Caco-2 (cell line): Measurements from ENCODE around the gene SMAD5. TPM values are rescaled to one million over a fixed set of nuclear protein-coding genes. Genes with fewer than 3 reads are reported as not detected.

Source experiments
- BruUV-seq: library from RNA; stranded (reverse); fragments of 400-500 nt; replicated peaks from 2 replicates; lab custom pipeline; 2021; lab: Mats Ljungman, UMichigan
- CTCF ChIA-PET: fragments of 300-600 bp; sonication (Branson Sonifier 250); formaldehyde crosslinking; loops from one replicate; lab custom pipeline; 2022; ENCODE audit warnings: antibody characterized with exemption; lab: Charles Lee
- POLR2A ChIA-PET: fragments of 300-600 bp; sonication (Branson Sonifier 250); formaldehyde crosslinking; loops from one replicate; lab custom pipeline; 2022; ENCODE audit warnings: antibody characterized with exemption; lab: Charles Lee
- DNase-seq, 2 experiments: peaks; one replicate each; pipeline versions ENCODE4 v3.0.0 to v3.0.0-alpha.2; 2020 to 2022
- H3K27me3 ChIP-seq: replicated peaks from 2 replicates; pipeline ENCODE4 v1.6.0; 2011; ENCODE audit warnings: low read length; ENCODE audit not compliant: control insufficient read depth, insufficient read depth
- H3K36me3 ChIP-seq: 2 replicates; pipeline ENCODE4 v1.5.1; 2011; ENCODE audit warnings: low read length; ENCODE audit not compliant: control insufficient read depth, insufficient read depth
- H3K4me1 ChIP-seq: fragments of 250-450 bp; sonication (Bioruptor Pico); 2 replicates; pipeline ENCODE4 v1.5.1; 2020; ENCODE audit warnings: mild to moderate bottlenecking
- H3K4me3 ChIP-seq: 2 replicates; pipeline ENCODE4 v1.5.1; 2011; ENCODE audit warnings: low read depth, mild to moderate bottlenecking, control low read depth, low read length
- H3K9me3 ChIP-seq: fragments of 250-450 bp; sonication (Bioruptor Pico); 2 replicates; pipeline ENCODE4 v1.5.1; 2020; ENCODE audit warnings: mild to moderate bottlenecking, moderate library complexity
- H3K27ac Mint-ChIP-seq: one replicate; pipeline ENCODE4 v1.8.0; 2022; ENCODE audit warnings: mixed read lengths; ENCODE audit not compliant: unreplicated experiment
- H3K27me3 Mint-ChIP-seq: one replicate; pipeline ENCODE4 v1.8.0; 2022; ENCODE audit warnings: mixed read lengths; ENCODE audit not compliant: insufficient read depth, unreplicated experiment
- H3K36me3 Mint-ChIP-seq: one replicate; pipeline ENCODE4 v1.8.0; 2022; ENCODE audit warnings: mild to moderate bottlenecking, mixed read lengths; ENCODE audit not compliant: insufficient read depth, unreplicated experiment
- H3K4me1 Mint-ChIP-seq: one replicate; pipeline ENCODE4 v1.8.0; 2022; ENCODE audit warnings: low read depth, mixed read lengths; ENCODE audit not compliant: unreplicated experiment
- H3K4me3 Mint-ChIP-seq: one replicate; pipeline ENCODE4 v1.8.0; 2022; ENCODE audit warnings: mild to moderate bottlenecking, moderate library complexity, mixed read lengths; ENCODE audit not compliant: unreplicated experiment
- H3K9me3 Mint-ChIP-seq: one replicate; pipeline ENCODE4 v1.8.0; 2022; ENCODE audit warnings: mixed read lengths; ENCODE audit not compliant: unreplicated experiment
- intact Hi-C: fragments of 100-400 bp; cut with micrococcal nuclease; formaldehyde crosslinking; loops from one replicate; pipeline ENCODE4 v1.10.0; 2022; ENCODE audit not compliant: unreplicated experiment
- total RNA-seq: library from RNA; stranded (reverse); gene quantifications from 2 replicates; pipeline ENCODE4 v1.2.3, GENCODE V29; 2022
- TF ChIP-seq, protein P1 (sequence below), 2 experiments: fragments of 200-600 bp in 1 of 2; IDR thresholded peaks; 1 replicate in 1 of 2; 2 replicates in 1 of 2; pipeline versions ENCODE4 v1.5.1 to v1.8.0; 2011 to 2022; ENCODE audit warnings: antibody characterized with exemption in 1 of 2, control low read depth in 1 of 2, inconsistent platforms in 1 of 2, low read depth in 1 of 2, low read length in 1 of 2, mild to moderate bottlenecking in 1 of 2, moderate library complexity in 1 of 2; ENCODE audit not compliant: insufficient read depth in 1 of 2, severe bottlenecking in 1 of 2, unreplicated experiment in 1 of 2

The SMAD5 gene
- total RNA-seq, 1 experiment from 2014 or later = 142 TPM

DNA sequence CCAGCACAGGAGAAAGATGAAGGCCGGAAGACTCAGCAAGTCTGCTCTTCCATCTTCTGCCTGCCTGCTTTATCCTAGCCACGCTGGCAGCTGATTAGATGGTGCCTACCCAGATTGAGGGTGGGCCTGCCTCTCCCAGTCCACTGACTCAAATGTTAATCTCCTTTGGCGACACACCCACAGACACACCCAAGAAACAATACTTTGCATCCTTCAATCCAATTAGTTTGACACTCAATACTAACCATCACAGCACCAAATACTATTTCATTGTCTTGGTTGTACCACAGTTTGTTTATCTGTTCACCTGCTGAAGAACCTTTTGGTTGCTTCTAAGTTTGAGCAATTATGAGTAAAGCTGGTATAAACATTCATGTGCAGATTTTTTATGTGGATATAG is 36.6 kb downstream of the SMAD5 start:
- intact Hi-C loops = no loop called here
- Mint-ChIP-seq H3K27ac (no peak overlapping the region), H3K36me3 (peaks cover 94% of the 10 kb centered on the region), H3K27me3 (no peaks in the 10 kb centered on the region), H3K4me3 (no peak overlapping the region), H3K4me1 (peaks cover 6% of the 10 kb centered on the region), H3K9me3 (no peaks in the 10 kb centered on the region)
- Histone ChIP-seq H3K9me3 (no peaks in the 10 kb centered on the region), H3K4me3 (no peak overlapping the region), H3K27me3 (no peaks in the 10 kb centered on the region), H3K36me3 (peaks cover under 1% of the 10 kb centered on the region), H3K4me1 (no peaks in the 10 kb centered on the region; the same call in 1 of the 2 replicates)
- DNase-seq = no peak
- POLR2A ChIA-PET = no interaction called here
- CTCF ChIA-PET = no interaction called here
- no TSS peak for BruUV-seq
- TF ChIP-seq, protein P1, sequence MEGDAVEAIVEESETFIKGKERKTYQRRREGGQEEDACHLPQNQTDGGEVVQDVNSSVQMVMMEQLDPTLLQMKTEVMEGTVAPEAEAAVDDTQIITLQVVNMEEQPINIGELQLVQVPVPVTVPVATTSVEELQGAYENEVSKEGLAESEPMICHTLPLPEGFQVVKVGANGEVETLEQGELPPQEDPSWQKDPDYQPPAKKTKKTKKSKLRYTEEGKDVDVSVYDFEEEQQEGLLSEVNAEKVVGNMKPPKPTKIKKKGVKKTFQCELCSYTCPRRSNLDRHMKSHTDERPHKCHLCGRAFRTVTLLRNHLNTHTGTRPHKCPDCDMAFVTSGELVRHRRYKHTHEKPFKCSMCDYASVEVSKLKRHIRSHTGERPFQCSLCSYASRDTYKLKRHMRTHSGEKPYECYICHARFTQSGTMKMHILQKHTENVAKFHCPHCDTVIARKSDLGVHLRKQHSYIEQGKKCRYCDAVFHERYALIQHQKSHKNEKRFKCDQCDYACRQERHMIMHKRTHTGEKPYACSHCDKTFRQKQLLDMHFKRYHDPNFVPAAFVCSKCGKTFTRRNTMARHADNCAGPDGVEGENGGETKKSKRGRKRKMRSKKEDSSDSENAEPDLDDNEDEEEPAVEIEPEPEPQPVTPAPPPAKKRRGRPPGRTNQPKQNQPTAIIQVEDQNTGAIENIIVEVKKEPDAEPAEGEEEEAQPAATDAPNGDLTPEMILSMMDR (IDR thresholded peaks at IDR 0.05; ENCODE audit: insufficient read depth in 1 of 2, low read depth in 1 of 2, low read length in 1 of 2, severe bottlenecking in 1 of 2, unreplicated experiment in 1 of 2) = no peak

- intact Hi-C loops = loop anchor here (1.0 to 2.0 kb wide), 8 partner anchors 39 to 287 kb away; partner anchors contain the start of gene SMAD5
- CTCF ChIA-PET = interaction anchor here (0.6 to 2.1 kb wide), 5 partner anchors 42 to 223 kb away, joined by 3 to 8 read pairs (median 4); partner anchors contain the start of gene SMAD5
Observed at GRCh38 chr5:136174021-136174659, 41.5 kb downstream of the SMAD5 start.

GRCh38 chr5:136182618-136183017 is 50.0 kb downstream of the SMAD5 start:
- Histone ChIP-seq H3K9me3 (no peaks in the 10 kb centered on the region), H3K36me3 (peaks cover 4% of the 10 kb centered on the region), H3K4me3 (no peak overlapping the region), H3K27me3 (no peaks in the 10 kb centered on the region), H3K4me1 (peaks cover 38% of the 10 kb centered on the region)
- ChIA-PET CTCF (interaction anchor here (0.7 kb wide), 1 partner anchor 370 kb away, joined by 7 read pairs; no protein-coding TSS in a partner anchor), POLR2A (no interaction called here)
- Mint-ChIP-seq H3K27ac (no peak overlapping the region), H3K4me1 (peaks cover 34% of the 10 kb centered on the region), H3K36me3 (peaks cover 78% of the 10 kb centered on the region), H3K4me3 (no peak overlapping the region), H3K9me3 (peaks cover 6% of the 10 kb centered on the region), H3K27me3 (no peaks in the 10 kb centered on the region)
- intact Hi-C loops = no loop called here
- BruUV-seq = no TSS peak
- DNase-seq = no peak
- TF ChIP-seq, protein P1 (IDR thresholded peaks at IDR 0.05; ENCODE audit: insufficient read depth in 1 of 2, low read depth in 1 of 2, low read length in 1 of 2, severe bottlenecking in 1 of 2, unreplicated experiment in 1 of 2) = no peak

More at GRCh38 chr5:136174021-136174659, 41.5 kb downstream of the SMAD5 start:
- POLR2A ChIA-PET = no interaction called here
- Mint-ChIP-seq H3K4me1 (peaks cover 6% of the 10 kb centered on the region), H3K4me3 (no peak overlapping the region), H3K36me3 (peaks cover 79% of the 10 kb centered on the region), H3K27me3 (no peaks in the 10 kb centered on the region), H3K9me3 (no peaks in the 10 kb centered on the region), H3K27ac (no peak overlapping the region)
- BruUV-seq = no TSS peak
- TF ChIP-seq, protein P1 (IDR thresholded peaks at IDR 0.05; ENCODE audit: insufficient read depth in 1 of 2, low read depth in 1 of 2, low read length in 1 of 2, severe bottlenecking in 1 of 2, unreplicated experiment in 1 of 2) = peak; percentile 68 to 84
- peak in 1 of 2 experiments; percentile 63 for DNase-seq
- Histone ChIP-seq H3K27me3 (no peaks in the 10 kb centered on the region), H3K9me3 (no peaks in the 10 kb centered on the region), H3K36me3 (peaks cover 7% of the 10 kb centered on the region), H3K4me1 (no peaks in the 10 kb centered on the region; the same call in 1 of the 2 replicates), H3K4me3 (no peak overlapping the region)
